Mucosa of stomach (tissue), 1 donor: ENCODE data around the gene CCDC82.
"Not testable (repeated sequence)": the region's sequence is repeated elsewhere in the genome, so short reads cannot be mapped to it uniquely, and the experiment has no call there.

Source experiments
- H3K27me3 ChIP-seq: one replicate; pipeline ENCODE4 v1.7.0; 2013; ENCODE audit warnings: mild to moderate bottlenecking, low read length; ENCODE audit not compliant: control insufficient read depth, insufficient read depth
- H3K36me3 ChIP-seq: one replicate; pipeline ENCODE4 v1.7.0; 2013; ENCODE audit warnings: low read length; ENCODE audit not compliant: control insufficient read depth, insufficient read depth
- H3K4me1 ChIP-seq: one replicate; pipeline ENCODE4 v1.7.0; 2013; ENCODE audit warnings: mild to moderate bottlenecking, low read length; ENCODE audit not compliant: control insufficient read depth, insufficient read depth
- H3K4me3 ChIP-seq: one replicate; pipeline ENCODE4 v1.7.0; 2013; ENCODE audit warnings: low read length
- H3K9ac ChIP-seq: one replicate; pipeline ENCODE4 v1.7.0; 2013; ENCODE audit warnings: mild to moderate bottlenecking, low read length, moderate library complexity
- H3K9me3 ChIP-seq: one replicate; pipeline ENCODE4 v1.7.0; 2013; ENCODE audit warnings: mild to moderate bottlenecking, low read length, moderate library complexity; ENCODE audit not compliant: control insufficient read depth
- donor health status: Pancreatic carcinoma.

CCDC82 gene

DNA sequence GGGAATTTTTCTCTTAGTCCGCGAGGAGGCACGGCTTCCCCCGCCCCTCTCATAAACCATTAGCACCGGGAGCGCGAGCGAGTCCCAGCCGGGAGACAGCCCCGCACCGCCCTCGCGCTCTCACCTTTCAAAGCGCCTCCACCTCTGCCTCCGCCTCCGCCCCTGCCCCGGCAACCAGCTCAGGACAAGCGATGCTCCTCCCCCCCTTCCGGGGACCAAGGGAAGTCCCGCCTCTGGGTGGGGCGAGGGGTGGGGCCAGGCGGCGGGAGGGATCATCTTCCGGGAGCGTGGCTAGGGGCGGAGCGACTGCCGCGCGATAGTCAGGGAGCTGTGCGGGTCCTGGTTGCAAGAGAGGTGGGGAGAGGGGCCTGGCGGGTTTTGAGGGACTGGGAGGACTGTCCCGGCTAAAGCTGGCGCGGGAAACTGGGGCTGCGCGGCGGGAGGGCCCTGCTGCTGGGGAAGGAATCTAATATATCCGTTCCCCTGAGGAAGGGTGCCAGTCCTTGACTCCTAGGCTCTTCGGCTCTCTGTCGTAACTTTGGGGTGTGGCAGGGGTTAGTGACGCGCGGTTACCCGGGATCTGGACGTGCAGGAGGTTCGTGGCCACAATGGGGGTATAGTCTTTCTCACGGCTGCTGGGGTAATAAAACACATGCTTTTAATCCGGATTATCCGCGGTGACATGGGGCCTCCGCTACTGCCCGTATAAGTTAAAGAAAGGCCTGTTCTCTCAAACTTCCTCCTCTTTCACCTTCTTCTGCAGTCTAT is at the start of gene CCDC82, which contains the start of gene JRKL:
TSS of gene CCDC82 (minus strand) at position 193 of the 768 bp plus-strand sequence. CDS start 5,165 bp downstream, outside the sequence.
TSS of gene JRKL (plus strand) at position 294 of the 768 bp plus-strand sequence. CDS start 637 bp downstream, outside the sequence.
- Histone ChIP-seq H3K27me3 (no peaks in the 10 kb centered on the region), H3K9me3 (no peaks in the 10 kb centered on the region), H3K36me3 (no peaks in the 10 kb centered on the region), H3K9ac (peak within 1 kb of the TSS; percentile 67), H3K4me1 (peaks cover 6% of the 10 kb centered on the region), H3K4me3 (peak within 1 kb of the TSS; percentile 80)

- H3K9me3 ChIP-seq, H3K4me1 ChIP-seq, H3K9ac ChIP-seq, H3K27me3 ChIP-seq, H3K4me3 ChIP-seq, H3K36me3 ChIP-seq: not testable (repeated sequence)
These were observed 42.9 kb upstream of the CCDC82 start for GRCh38 chr11:96432654-96433053.

GRCh38 chr11:96430668-96431067 is 41.0 kb upstream of the CCDC82 start:
- no peaks in the 10 kb centered on the region for H3K36me3 ChIP-seq
- no peak overlapping the region for H3K9ac ChIP-seq

DNA sequence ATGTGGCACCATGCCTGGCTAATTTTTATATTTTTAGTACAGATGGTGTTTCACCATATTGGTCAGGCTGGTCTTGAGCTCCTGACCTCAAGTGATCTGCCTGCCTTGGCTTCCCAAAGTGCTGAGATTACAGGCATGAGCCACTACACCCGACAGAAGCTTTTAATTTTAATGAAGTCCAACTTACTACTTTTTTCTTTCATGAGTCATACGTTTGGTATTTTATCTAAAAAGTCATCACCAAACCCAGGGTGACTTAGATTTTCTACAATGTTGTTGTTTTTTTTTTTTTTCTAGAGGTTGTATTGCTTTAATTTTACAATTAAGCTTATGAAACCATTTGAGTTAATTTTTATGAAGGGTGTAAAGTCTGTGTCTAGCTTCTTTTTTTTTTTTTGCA is 35.0 kb upstream of the CCDC82 start:
- Histone ChIP-seq H3K27me3 (no peaks in the 10 kb centered on the region), H3K4me1 (no peaks in the 10 kb centered on the region)

More at GRCh38 chr11:96430668-96431067, 41.0 kb upstream of the CCDC82 start:
- no peaks in the 10 kb centered on the region for H3K4me1 ChIP-seq
- no peak overlapping the region for H3K4me3 ChIP-seq
- H3K9me3 ChIP-seq, result no peaks in the 10 kb centered on the region
- no peaks in the 10 kb centered on the region for H3K27me3 ChIP-seq

DNA sequence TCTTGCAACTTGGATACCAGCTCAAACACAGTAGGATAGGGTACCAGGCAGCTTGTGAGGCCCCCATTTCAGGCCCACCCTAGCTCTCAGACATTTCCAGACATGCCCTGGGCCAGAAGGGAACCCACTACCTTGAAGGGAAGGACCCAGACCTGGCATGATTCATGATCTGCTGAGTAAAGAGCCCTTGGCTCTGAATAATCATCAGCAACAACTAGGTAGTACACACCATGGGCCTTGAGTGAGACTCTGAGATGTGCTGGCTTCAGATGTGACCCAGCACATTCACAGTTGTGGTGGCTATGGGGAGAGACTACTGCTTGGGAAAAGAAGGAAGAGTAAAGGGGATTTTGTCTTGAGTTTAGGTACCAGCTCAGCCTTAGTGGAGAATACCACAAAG is 23.7 kb upstream of the CCDC82 start:
- no peaks in the 10 kb centered on the region for H3K9me3 ChIP-seq
- peaks cover 4% of the 10 kb centered on the region for H3K27me3 ChIP-seq
- H3K9ac ChIP-seq, result no peak overlapping the region
- no peak overlapping the region for H3K4me3 ChIP-seq
- H3K4me1 ChIP-seq, result no peaks in the 10 kb centered on the region
- no peaks in the 10 kb centered on the region for H3K36me3 ChIP-seq

More for the DNA sequence above, 35.0 kb upstream of the CCDC82 start:
- H3K9ac ChIP-seq, result no peak overlapping the region
- H3K4me3 ChIP-seq, result no peak overlapping the region
- no peaks in the 10 kb centered on the region for H3K36me3 ChIP-seq
- H3K9me3 ChIP-seq, result no peaks in the 10 kb centered on the region

- Histone ChIP-seq H3K27me3 (peaks cover 4% of the 10 kb centered on the region), H3K9ac (no peak overlapping the region), H3K9me3 (no peaks in the 10 kb centered on the region), H3K4me3 (no peak overlapping the region), H3K4me1 (no peaks in the 10 kb centered on the region), H3K36me3 (no peaks in the 10 kb centered on the region)
These were observed 23.2 kb upstream of the CCDC82 start for GRCh38 chr11:96412761-96413381.

GRCh38 chr11:96411412-96411811 is 21.7 kb upstream of the CCDC82 start:
- H3K27me3 ChIP-seq, H3K36me3 ChIP-seq, H3K4me3 ChIP-seq, H3K9ac ChIP-seq, H3K9me3 ChIP-seq, H3K4me1 ChIP-seq: not testable (repeated sequence)

DNA sequence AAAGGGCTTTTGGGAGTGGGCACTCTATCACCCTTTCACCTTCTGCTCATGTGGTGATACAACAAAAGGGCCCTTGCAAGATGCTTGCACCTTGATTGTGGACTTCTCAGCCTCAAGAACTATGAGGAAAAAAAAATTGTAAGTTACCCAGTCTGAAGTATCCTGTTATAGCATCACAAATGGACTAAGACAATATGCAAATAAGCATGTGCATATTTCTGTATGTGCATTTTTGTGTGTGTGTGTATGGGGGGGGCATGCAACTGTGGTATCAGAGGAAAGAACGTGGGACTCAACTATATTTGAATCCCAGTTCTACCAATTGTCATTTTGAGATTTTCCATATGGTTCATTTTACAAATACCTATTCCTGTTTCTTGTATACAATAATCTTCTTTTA is 11.0 kb upstream of the CCDC82 start:
- Histone ChIP-seq H3K9me3 (no peaks in the 10 kb centered on the region), H3K9ac (no peak overlapping the region), H3K27me3 (no peaks in the 10 kb centered on the region), H3K4me1 (no peaks in the 10 kb centered on the region), H3K36me3 (no peaks in the 10 kb centered on the region), H3K4me3 (no peak overlapping the region)

- no peaks in the 10 kb centered on the region for H3K9me3 ChIP-seq
- H3K4me3 ChIP-seq, result no peak overlapping the region
- no peaks in the 10 kb centered on the region for H3K36me3 ChIP-seq
These were observed 8.2 kb upstream of the CCDC82 start for GRCh38 chr11:96397863-96398262.

GRCh38 chr11:96396637-96397036 is 6.9 kb upstream of the CCDC82 start:
- Histone ChIP-seq H3K9ac (no peak overlapping the region), H3K9me3 (no peaks in the 10 kb centered on the region), H3K27me3 (no peaks in the 10 kb centered on the region), H3K4me3 (no peak overlapping the region), H3K4me1 (no peaks in the 10 kb centered on the region), H3K36me3 (no peaks in the 10 kb centered on the region)

More at GRCh38 chr11:96397863-96398262, 8.2 kb upstream of the CCDC82 start:
- Histone ChIP-seq H3K27me3 (no peaks in the 10 kb centered on the region), H3K9ac (no peak overlapping the region), H3K4me1 (no peaks in the 10 kb centered on the region)

GRCh38 chr11:96394773-96395172 is 5.1 kb upstream of the CCDC82 start:
- no peaks in the 10 kb centered on the region for H3K27me3 ChIP-seq
- H3K9me3 ChIP-seq, result no peaks in the 10 kb centered on the region
- H3K4me3 ChIP-seq, result no peak overlapping the region
- H3K9ac ChIP-seq, result no peak overlapping the region
- no peaks in the 10 kb centered on the region for H3K36me3 ChIP-seq
- no peaks in the 10 kb centered on the region for H3K4me1 ChIP-seq

- Histone ChIP-seq H3K27me3 (no peaks in the 10 kb centered on the region), H3K9ac (no peak overlapping the region)
These were observed 4.1 kb upstream of the CCDC82 start for GRCh38 chr11:96393753-96394348.

More at GRCh38 chr11:96393753-96394348, 4.1 kb upstream of the CCDC82 start:
- Histone ChIP-seq H3K4me1 (no peaks in the 10 kb centered on the region), H3K36me3 (no peaks in the 10 kb centered on the region), H3K4me3 (no peak overlapping the region), H3K9me3 (no peaks in the 10 kb centered on the region)
